ENCODE data around the gene NBAS. TPM values are rescaled to one million over a fixed set of nuclear protein-coding genes. Genes with fewer than 3 reads are reported as not detected.

The NBAS gene
- polyA plus RNA-seq, 1 donor from 2014 or later, result 31.9 TPM

- Histone ChIP-seq H3F3A (ENCODE audit: insufficient read depth, low read length, poor library complexity, severe bottlenecking) (no peaks in the 10 kb centered on the region), H3K36me3 (ENCODE audit: insufficient read depth, low read length) (peaks cover 11% of the 10 kb centered on the region), H3K4me3 (ENCODE audit: low read length) (no peak overlapping the region), H4K20me1 (ENCODE audit: insufficient read depth) (no peaks in the 10 kb centered on the region), H3K79me2 (replicated peaks; ENCODE audit: insufficient read depth, low read length) (no peaks in the 10 kb centered on the region), H3K4me2 (ENCODE audit: low read length) (no peak overlapping the region), H3K9me2 (ENCODE audit: insufficient read depth, low read length) (no peaks in the 10 kb centered on the region), H3K27ac (ENCODE audit: low read length) (no peak overlapping the region), H3K27me3 (ENCODE audit: insufficient read depth, low read depth, low read length) (no peaks in the 10 kb centered on the region), H3K9me3 (ENCODE audit: low read length) (no peaks in the 10 kb centered on the region), H3K9ac (ENCODE audit: low read length) (no peak overlapping the region), H2AFZ (ENCODE audit: low read depth, low read length) (no peak overlapping the region)
- no peak for TF ChIP-seq EP300 (conservative IDR thresholded peaks at IDR 0.05; ENCODE audit: poor library complexity, severe bottlenecking)
- no peak for TF ChIP-seq POLR2AphosphoS5 (IDR thresholded peaks at IDR 0.05)
- TF ChIP-seq CTCF (IDR thresholded peaks at IDR 0.05; ENCODE audit: poor library complexity, severe bottlenecking), result no peak
- no peak for TF ChIP-seq SMC3 (conservative IDR thresholded peaks at IDR 0.05; ENCODE audit: poor library complexity)
- no peak for TF ChIP-seq REST (IDR thresholded peaks at IDR 0.05; ENCODE audit: borderline replicate concordance)
- TF ChIP-seq MXI1 (conservative IDR thresholded peaks at IDR 0.05; ENCODE audit: poor library complexity, severe bottlenecking), result no peak
- no peak for TF ChIP-seq EZH2 (IDR thresholded peaks at IDR 0.05; ENCODE audit: borderline replicate concordance, insufficient read depth, low read length, poor library complexity, severe bottlenecking)
- no peak for TF ChIP-seq RAD21 (conservative IDR thresholded peaks at IDR 0.05)
- TF ChIP-seq TAF1 (IDR thresholded peaks at IDR 0.05; ENCODE audit: low read depth), result no peak
Measured at GRCh38 chr2:15538792-15539191, 22.3 kb downstream of the NBAS start.

GRCh38 chr2:15533860-15534480 is 27.2 kb downstream of the NBAS start:
- Histone ChIP-seq H3K9ac (ENCODE audit: low read length) (no peak overlapping the region), H2AFZ (ENCODE audit: low read depth, low read length) (no peak overlapping the region), H3K36me3 (ENCODE audit: insufficient read depth, low read length) (peaks cover 11% of the 10 kb centered on the region), H3K4me2 (ENCODE audit: low read length) (no peak overlapping the region), H4K20me1 (ENCODE audit: insufficient read depth) (no peaks in the 10 kb centered on the region), H3K9me2 (ENCODE audit: insufficient read depth, low read length) (no peaks in the 10 kb centered on the region), H3K4me3 (ENCODE audit: low read length) (no peak overlapping the region), H3K27me3 (ENCODE audit: insufficient read depth, low read depth, low read length) (no peaks in the 10 kb centered on the region), H3F3A (ENCODE audit: insufficient read depth, low read length, poor library complexity, severe bottlenecking) (no peaks in the 10 kb centered on the region), H3K79me2 (replicated peaks; ENCODE audit: insufficient read depth, low read length) (no peaks in the 10 kb centered on the region), H3K27ac (ENCODE audit: low read length) (no peak overlapping the region), H3K9me3 (ENCODE audit: low read length) (no peaks in the 10 kb centered on the region)
- no peak for TF ChIP-seq SMC3 (conservative IDR thresholded peaks at IDR 0.05; ENCODE audit: poor library complexity)
- TF ChIP-seq MXI1 (conservative IDR thresholded peaks at IDR 0.05; ENCODE audit: poor library complexity, severe bottlenecking), result no peak
- no peak for TF ChIP-seq TAF1 (IDR thresholded peaks at IDR 0.05; ENCODE audit: low read depth)
- no peak for TF ChIP-seq POLR2AphosphoS5 (IDR thresholded peaks at IDR 0.05)
- TF ChIP-seq EP300 (conservative IDR thresholded peaks at IDR 0.05; ENCODE audit: poor library complexity, severe bottlenecking), result no peak
- TF ChIP-seq EZH2 (IDR thresholded peaks at IDR 0.05; ENCODE audit: borderline replicate concordance, insufficient read depth, low read length, poor library complexity, severe bottlenecking), result no peak
- TF ChIP-seq CTCF (IDR thresholded peaks at IDR 0.05; ENCODE audit: poor library complexity, severe bottlenecking), result no peak
- TF ChIP-seq REST (IDR thresholded peaks at IDR 0.05; ENCODE audit: borderline replicate concordance), result no peak
- no peak for TF ChIP-seq RAD21 (conservative IDR thresholded peaks at IDR 0.05)

Data from neural cell (in vitro differentiated cells).